Hepatocyte (in vitro differentiated cells): Measurements from ENCODE around the gene SFTPD. TPM values are rescaled to one million over a fixed set of nuclear protein-coding genes. Genes with fewer than 3 reads are reported as not detected.
"Not testable (repeated sequence)": the region's sequence is repeated elsewhere in the genome, so short reads cannot be mapped to it uniquely, and the experiment has no call there.

Experiments
- DNase-seq: peaks from one replicate; pipeline ENCODE4 v3.0.0-alpha.2; 2016; ENCODE audit warnings: low spot score
- H2AFZ ChIP-seq: fragments of 200-600 bp; sonication (generic); 2 replicates; pipeline ENCODE4 v1.6.0; 2016; ENCODE audit warnings: antibody characterized with exemption, mild to moderate bottlenecking
- H3K27ac ChIP-seq: fragments of 200-600 bp; sonication (generic); 2 replicates; pipeline ENCODE4 v1.5.1; 2016; ENCODE audit warnings: mild to moderate bottlenecking
- H3K27me3 ChIP-seq: fragments of 200-600 bp; sonication (generic); 2 replicates; pipeline ENCODE4 v1.6.1; 2016
- H3K36me3 ChIP-seq: fragments of 200-600 bp; sonication (generic); replicated peaks from 2 replicates; pipeline ENCODE4 v1.5.1; 2016; ENCODE audit warnings: low read depth; ENCODE audit not compliant: insufficient read depth
- H3K4me1 ChIP-seq: fragments of 200-600 bp; sonication (generic); 2 replicates; pipeline ENCODE4 v1.5.1; 2016; ENCODE audit warnings: mild to moderate bottlenecking, moderate library complexity; ENCODE audit not compliant: insufficient read depth
- H3K4me2 ChIP-seq: fragments of 200-600 bp; sonication (generic); 2 replicates; pipeline ENCODE4 v1.6.0; 2016
- H3K4me3 ChIP-seq: fragments of 200-600 bp; sonication (generic); 2 replicates; pipeline ENCODE4 v1.5.1; 2016; ENCODE audit warnings: mild to moderate bottlenecking
- H3K79me2 ChIP-seq: fragments of 200-600 bp; sonication (generic); 2 replicates; pipeline ENCODE4 v1.6.0; 2017; ENCODE audit warnings: mild to moderate bottlenecking
- H3K9me2 ChIP-seq: fragments of 200-600 bp; sonication (generic); replicated peaks from 2 replicates; pipeline ENCODE4 v1.6.0; 2017; ENCODE audit warnings: mild to moderate bottlenecking; ENCODE audit not compliant: insufficient read depth
- H3K9me3 ChIP-seq: fragments of 200-600 bp; sonication (generic); 2 replicates; pipeline ENCODE4 v1.5.1; 2016; ENCODE audit warnings: low read depth, mild to moderate bottlenecking
- H4K20me1 ChIP-seq: fragments of 200-600 bp; sonication (generic); 2 replicates; pipeline ENCODE4 v1.6.0; 2016; ENCODE audit warnings: mild to moderate bottlenecking; ENCODE audit not compliant: insufficient read depth, poor library complexity, severe bottlenecking
- CTCF ChIP-seq: fragments of 200-600 bp; sonication (generic); IDR thresholded peaks from 2 replicates; pipeline ENCODE4 v1.5.1; 2016; ENCODE audit warnings: antibody characterized with exemption, mild to moderate bottlenecking; ENCODE audit not compliant: poor library complexity
- EZH2 ChIP-seq: fragments of 200-600 bp; sonication (generic); IDR thresholded peaks from 2 replicates; pipeline ENCODE4 v1.6.1; 2016; ENCODE audit warnings: antibody characterized with exemption, mild to moderate bottlenecking, borderline replicate concordance
- EZH2phosphoT487 ChIP-seq: fragments of 200-600 bp; sonication (generic); IDR thresholded peaks from one replicate; pipeline ENCODE4 v1.6.1; 2018; ENCODE audit warnings: antibody characterized with exemption, mild to moderate bottlenecking, low read depth, moderate library complexity; ENCODE audit not compliant: unreplicated experiment, severe bottlenecking
- WGBS: methylation state at CpG from one replicate; pipeline ENCODE4 v1.1.6; 2016; ENCODE audit warnings: low lambda C conversion rate; ENCODE audit errors: missing lambda C conversion rate; 5-methylcytosine and 5-hydroxymethylcytosine counted together
- polyA plus RNA-seq: library from polyadenylated mRNA; unstranded; fragments of >200 nt; fragmentation: Nextera tagmentation; extraction: Ambion mirVana; gene quantifications from 2 replicates; pipeline ENCODE4 v1.2.1, GENCODE V29; 2016
- total RNA-seq: library from RNA; depleted of rRNA; stranded (reverse); fragments of >200 nt; gene quantifications from 2 replicates; pipeline ENCODE4 v1.2.3, GENCODE V29; 2014

The SFTPD gene
- total and polyA plus RNA-seq, 2 experiments from 2014 or later = 55.5 to 233 TPM

- H3K36me3 ChIP-seq = no peaks in the 10 kb centered on the region
- no peaks in the 10 kb centered on the region for H3K79me2 ChIP-seq
- no peak overlapping the region for H3K27ac ChIP-seq
- no peak overlapping the region for H2AFZ ChIP-seq
- DNase-seq = no peak
- H3K4me3 ChIP-seq = no peak overlapping the region
- WGBS = 65% methylated on average over 3 of the region's 3 CpGs
- no peaks in the 10 kb centered on the region for H3K9me2 ChIP-seq
- H3K4me2 ChIP-seq = no peak overlapping the region
- H4K20me1 ChIP-seq = no peaks in the 10 kb centered on the region
- TF ChIP-seq CTCF (no peak), EZH2 (no peak), EZH2phosphoT487 (no peak)
- peaks cover 10% of the 10 kb centered on the region for H3K27me3 ChIP-seq
- H3K4me1 ChIP-seq = no peaks in the 10 kb centered on the region
- H3K9me3 ChIP-seq = no peaks in the 10 kb centered on the region
These were observed 23.3 kb downstream of the SFTPD start for GRCh38 chr10:79925614-79926013.

GRCh38 chr10:79923669-79924068, 25.2 kb downstream of the SFTPD start:
- H3K4me3 ChIP-seq = no peak overlapping the region

GRCh38 chr10:79923145-79923544, 25.8 kb downstream of the SFTPD start:
- DNase-seq = no peak
- no peaks in the 10 kb centered on the region for H3K36me3 ChIP-seq
- no peaks in the 10 kb centered on the region for H3K27me3 ChIP-seq
- no peak overlapping the region for H3K4me3 ChIP-seq
- 98% methylated on average over 3 of the region's 3 CpGs for WGBS
- H4K20me1 ChIP-seq = no peaks in the 10 kb centered on the region
- H3K4me2 ChIP-seq = no peak overlapping the region
- H3K4me1 ChIP-seq = no peaks in the 10 kb centered on the region
- no peak overlapping the region for H2AFZ ChIP-seq
- TF ChIP-seq EZH2phosphoT487 (no peak), EZH2 (no peak), CTCF (no peak)
- no peaks in the 10 kb centered on the region for H3K9me2 ChIP-seq
- H3K9me3 ChIP-seq = no peaks in the 10 kb centered on the region
- H3K79me2 ChIP-seq = no peaks in the 10 kb centered on the region
- no peak overlapping the region for H3K27ac ChIP-seq

More at GRCh38 chr10:79923669-79924068, 25.2 kb downstream of the SFTPD start:
- Histone ChIP-seq H4K20me1 (no peaks in the 10 kb centered on the region), H3K4me2 (no peak overlapping the region), H3K4me1 (no peaks in the 10 kb centered on the region), H3K27me3 (no peaks in the 10 kb centered on the region), H3K79me2 (no peaks in the 10 kb centered on the region), H3K36me3 (no peaks in the 10 kb centered on the region), H2AFZ (no peak overlapping the region), H3K9me2 (no peaks in the 10 kb centered on the region), H3K9me3 (no peaks in the 10 kb centered on the region), H3K27ac (no peak overlapping the region)
- WGBS = 96% methylated on average over 7 of the region's 8 CpGs
- no peak for DNase-seq
- TF ChIP-seq EZH2 (no peak), CTCF (no peak), EZH2phosphoT487 (no peak)

- H3K9me2 ChIP-seq, H2AFZ ChIP-seq, H3K9me3 ChIP-seq, H3K4me3 ChIP-seq, H3K79me2 ChIP-seq, H3K36me3 ChIP-seq, H3K4me1 ChIP-seq, H3K4me2 ChIP-seq, DNase-seq, H3K27ac ChIP-seq, H3K27me3 ChIP-seq, H4K20me1 ChIP-seq: not testable (repeated sequence)
- WGBS = 96% methylated on average over 6 of the region's 6 CpGs
These were observed 26.9 kb downstream of the SFTPD start for GRCh38 chr10:79922011-79922412.

- H3K27me3 ChIP-seq, H4K20me1 ChIP-seq, H3K4me1 ChIP-seq, H3K9me3 ChIP-seq, H3K27ac ChIP-seq, H2AFZ ChIP-seq, H3K9me2 ChIP-seq, DNase-seq, H3K4me3 ChIP-seq, H3K36me3 ChIP-seq, H3K79me2 ChIP-seq, H3K4me2 ChIP-seq: not testable (repeated sequence)
- 91% methylated on average over 2 of the region's 2 CpGs for WGBS
These were observed 33.1 kb downstream of the SFTPD start for GRCh38 chr10:79915838-79916237.
